AG04450 (cell line): ENCODE measurements around the gene NPIPB6. TPM values are rescaled to one million over a fixed set of nuclear protein-coding genes. Genes with fewer than 3 reads are reported as not detected.

Experiments
- CTCF ChIA-PET: fragments of 300-600, 350-600 bp; formaldehyde crosslinking; extraction: SDS; loops from one replicate; lab custom pipeline; 2022; ENCODE audit warnings: antibody characterized with exemption, inconsistent platforms; lab: Charles Lee
- POLR2A ChIA-PET: fragments of 350-600 bp; formaldehyde crosslinking; extraction: SDS; loops from one replicate; lab custom pipeline; 2021; ENCODE audit warnings: antibody characterized with exemption, inconsistent platforms; lab: Yijun Ruan, JAX
- DNase-seq: peaks from one replicate; pipeline ENCODE4 v3.0.0-alpha.2; 2011; ENCODE audit warnings: low read depth, low spot score
- H3K27ac ChIP-seq: one replicate; pipeline ENCODE4 v1.5.1; 2012; ENCODE audit warnings: low read depth, low read length, control low read depth
- H3K27me3 ChIP-seq: one replicate; pipeline ENCODE4 v1.6.0; 2012; ENCODE audit warnings: low read length; ENCODE audit not compliant: control insufficient read depth, insufficient read depth
- H3K4me3 ChIP-seq: 2 replicates; pipeline ENCODE4 v1.5.1; 2011; ENCODE audit warnings: mild to moderate bottlenecking, low read depth, low read length, control low read depth
- H3K9me3 ChIP-seq: 2 replicates; pipeline ENCODE4 v1.5.1; 2012; ENCODE audit warnings: low read length; ENCODE audit not compliant: control insufficient read depth, insufficient read depth
- polyA plus RNA-seq: library from polyadenylated mRNA; depleted of rRNA; stranded (reverse); fragments of >200 nt; gene quantifications from 2 replicates; pipeline ENCODE4 v1.2.3, GENCODE V29; 2011
- TF ChIP-seq, protein P1 (sequence below): IDR thresholded peaks from 2 replicates; pipeline ENCODE4 v1.5.1; 2011; ENCODE audit warnings: low read depth, low read length, control low read depth, inconsistent platforms

NPIPB6 gene
- polyA plus RNA-seq, 1 experiment = 0.47 TPM

DNA sequence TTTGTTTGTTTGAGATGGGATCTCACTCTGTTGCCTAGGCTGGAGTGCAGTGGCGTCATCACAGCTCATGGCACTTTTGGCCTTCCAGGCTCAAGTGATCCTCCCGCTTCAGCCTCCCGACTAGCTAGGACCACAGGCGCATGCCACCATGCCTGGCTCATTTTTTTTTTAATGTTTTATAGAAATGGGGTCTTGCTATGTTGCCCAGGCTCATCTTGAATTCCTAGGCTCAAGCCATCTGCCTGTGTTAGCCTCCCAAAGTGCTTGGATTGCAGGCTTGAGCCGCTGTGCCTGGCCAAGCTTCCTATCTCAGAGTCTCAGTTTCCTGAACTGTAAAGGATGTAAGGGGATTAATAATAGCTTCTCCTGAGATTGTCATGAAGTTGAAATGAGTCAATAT lies 63.0 kb downstream of the NPIPB6 start:
- POLR2A ChIA-PET = no interaction called here
- no peaks in the 10 kb centered on the region for H3K9me3 ChIP-seq
- DNase-seq = no peak
- TF ChIP-seq, protein P1, sequence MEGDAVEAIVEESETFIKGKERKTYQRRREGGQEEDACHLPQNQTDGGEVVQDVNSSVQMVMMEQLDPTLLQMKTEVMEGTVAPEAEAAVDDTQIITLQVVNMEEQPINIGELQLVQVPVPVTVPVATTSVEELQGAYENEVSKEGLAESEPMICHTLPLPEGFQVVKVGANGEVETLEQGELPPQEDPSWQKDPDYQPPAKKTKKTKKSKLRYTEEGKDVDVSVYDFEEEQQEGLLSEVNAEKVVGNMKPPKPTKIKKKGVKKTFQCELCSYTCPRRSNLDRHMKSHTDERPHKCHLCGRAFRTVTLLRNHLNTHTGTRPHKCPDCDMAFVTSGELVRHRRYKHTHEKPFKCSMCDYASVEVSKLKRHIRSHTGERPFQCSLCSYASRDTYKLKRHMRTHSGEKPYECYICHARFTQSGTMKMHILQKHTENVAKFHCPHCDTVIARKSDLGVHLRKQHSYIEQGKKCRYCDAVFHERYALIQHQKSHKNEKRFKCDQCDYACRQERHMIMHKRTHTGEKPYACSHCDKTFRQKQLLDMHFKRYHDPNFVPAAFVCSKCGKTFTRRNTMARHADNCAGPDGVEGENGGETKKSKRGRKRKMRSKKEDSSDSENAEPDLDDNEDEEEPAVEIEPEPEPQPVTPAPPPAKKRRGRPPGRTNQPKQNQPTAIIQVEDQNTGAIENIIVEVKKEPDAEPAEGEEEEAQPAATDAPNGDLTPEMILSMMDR = no peak
- CTCF ChIA-PET = interaction anchor here (0.6 to 1.5 kb wide), 3 partner anchors 16 to 1190 kb away, joined by 3 to 7 read pairs (median 6); no protein-coding TSS in a partner anchor
- no peak overlapping the region for H3K4me3 ChIP-seq
- no peak overlapping the region for H3K27ac ChIP-seq
- peaks cover 12% of the 10 kb centered on the region for H3K27me3 ChIP-seq

DNA sequence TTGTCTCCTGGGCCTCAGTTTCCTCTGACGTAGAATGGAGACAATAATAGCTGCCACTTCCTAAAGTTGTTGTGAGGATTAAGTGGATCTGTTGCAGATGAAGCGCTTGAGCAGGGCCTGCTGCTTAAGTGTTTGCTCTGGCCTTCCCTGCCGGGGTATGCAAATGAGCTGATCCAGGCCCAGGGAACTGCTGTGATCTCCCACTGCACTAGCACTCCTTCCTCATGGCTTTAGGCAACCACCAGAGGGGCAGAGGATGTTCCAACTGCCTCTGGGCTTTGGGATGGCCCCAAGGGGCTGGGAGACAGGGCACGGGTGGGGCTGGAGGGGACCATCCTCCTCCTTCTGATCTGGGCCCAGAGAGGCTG lies 64.8 kb downstream of the NPIPB6 start:
- POLR2A ChIA-PET = no interaction called here
- no peak overlapping the region for H3K27ac ChIP-seq
- peaks cover 31% of the 10 kb centered on the region for H3K27me3 ChIP-seq
- no peaks in the 10 kb centered on the region for H3K9me3 ChIP-seq
- CTCF ChIA-PET = interaction anchor here (1.7 kb wide), 1 partner anchor 19 kb away, joined by 6 read pairs; no protein-coding TSS in a partner anchor
- no peak overlapping the region for H3K4me3 ChIP-seq
- TF ChIP-seq, protein P1 = no peak
- DNase-seq = no peak

DNA sequence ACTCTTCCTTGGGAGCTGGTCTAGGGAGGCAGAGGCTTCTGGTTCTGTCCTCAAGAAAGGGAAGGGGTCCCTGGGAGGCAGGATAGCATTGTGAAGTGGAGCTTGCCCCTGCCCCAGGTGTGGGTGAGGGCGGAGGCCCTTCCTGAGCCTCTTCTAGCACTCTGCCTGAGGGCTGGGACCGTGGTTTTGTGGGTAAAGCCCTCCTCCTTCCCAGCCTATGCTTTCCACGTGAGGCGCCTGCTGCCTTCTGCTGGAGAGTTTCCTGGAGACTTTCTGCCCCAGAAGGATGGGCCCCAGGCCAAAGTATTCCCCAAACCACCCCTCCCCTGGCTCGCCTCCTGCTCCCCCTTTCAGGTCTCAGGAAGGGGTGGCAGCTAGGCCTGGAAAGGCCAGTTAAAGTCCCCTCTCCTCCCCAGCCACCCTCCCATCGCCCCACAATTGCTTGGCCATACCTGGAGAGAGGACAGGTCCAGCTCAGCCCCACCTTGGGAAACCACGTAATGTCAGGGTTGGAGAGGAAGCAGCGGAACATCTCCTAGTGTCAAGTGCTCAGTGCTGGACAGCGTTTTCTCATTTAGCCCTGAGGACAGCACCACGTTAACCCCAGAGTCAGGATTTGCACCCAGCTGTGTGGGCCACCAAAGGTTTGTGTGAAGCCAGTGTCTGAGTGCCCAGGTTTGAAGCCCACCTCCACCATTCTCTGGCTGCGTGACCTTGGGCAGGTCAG lies 65.4 kb downstream of the NPIPB6 start:
- TF ChIP-seq, protein P1 = no peak
- no peak overlapping the region for H3K4me3 ChIP-seq
- H3K9me3 ChIP-seq = no peaks in the 10 kb centered on the region
- POLR2A ChIA-PET = no interaction called here
- no peak for DNase-seq
- H3K27me3 ChIP-seq = peaks cover 34% of the 10 kb centered on the region
- H3K27ac ChIP-seq = no peak overlapping the region
- CTCF ChIA-PET = interaction anchor here (1.4 to 1.7 kb wide), 2 partner anchors 19 to 21 kb away, joined by 3 to 6 read pairs; no protein-coding TSS in a partner anchor

DNA sequence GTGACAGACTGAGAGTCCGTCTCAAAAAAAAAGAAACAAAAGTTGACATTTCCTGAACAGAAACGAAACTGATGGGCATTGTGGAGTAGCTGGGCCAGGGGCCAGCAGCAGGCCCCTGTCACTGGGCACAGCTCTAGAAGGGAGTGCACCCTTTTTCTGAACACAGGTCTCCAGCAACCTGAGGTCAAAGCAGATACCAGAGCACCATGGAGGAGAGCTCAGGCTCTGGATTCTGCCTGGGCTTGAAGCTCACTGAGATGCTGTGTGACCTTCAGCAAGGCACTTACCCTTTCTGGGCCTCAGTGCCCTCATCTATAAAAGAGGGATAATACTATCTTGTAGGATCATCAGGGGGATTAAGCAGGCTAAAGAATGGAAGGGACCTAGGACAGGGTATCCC lies 66.0 kb downstream of the NPIPB6 start:
- CTCF ChIA-PET = interaction anchor here (1.4 to 1.7 kb wide), 2 partner anchors 20 to 22 kb away, joined by 3 to 6 read pairs; no protein-coding TSS in a partner anchor

More for the DNA sequence above, 66.0 kb downstream of the NPIPB6 start:
- no peak overlapping the region for H3K27ac ChIP-seq
- TF ChIP-seq, protein P1 = no peak
- no peak overlapping the region for H3K4me3 ChIP-seq
- POLR2A ChIA-PET = no interaction called here
- H3K27me3 ChIP-seq = peaks cover 37% of the 10 kb centered on the region
- H3K9me3 ChIP-seq = no peaks in the 10 kb centered on the region
- DNase-seq = no peak
